ENCODE data around the gene OR5M10.
"Not testable (repeated sequence)": the region's sequence is repeated elsewhere in the genome, so short reads cannot be mapped to it uniquely, and the experiment has no call there.

GRCh38 chr11:56592088-56592717 lies 14.7 kb upstream of the OR5M10 start:
- TF ChIP-seq CTCF (conservative IDR thresholded peaks at IDR 0.05; ENCODE audit: low read depth, low read length); EZH2 (IDR thresholded peaks at IDR 0.05; ENCODE audit: low read length, unreplicated experiment); EZH2phosphoT487 (IDR thresholded peaks at IDR 0.05; ENCODE audit: borderline replicate concordance, low read length): not testable (repeated sequence)
